GM12801 (cell line): ENCODE results near the gene PRODH2.

Experiments
- TF ChIP-seq, protein P1 (sequence below): IDR thresholded peaks from one replicate; pipeline ENCODE4 v1.5.1; 2011; ENCODE audit warnings: control low read depth; ENCODE audit not compliant: insufficient read length; ENCODE audit errors: extremely low read depth

Gene PRODH2

DNA sequence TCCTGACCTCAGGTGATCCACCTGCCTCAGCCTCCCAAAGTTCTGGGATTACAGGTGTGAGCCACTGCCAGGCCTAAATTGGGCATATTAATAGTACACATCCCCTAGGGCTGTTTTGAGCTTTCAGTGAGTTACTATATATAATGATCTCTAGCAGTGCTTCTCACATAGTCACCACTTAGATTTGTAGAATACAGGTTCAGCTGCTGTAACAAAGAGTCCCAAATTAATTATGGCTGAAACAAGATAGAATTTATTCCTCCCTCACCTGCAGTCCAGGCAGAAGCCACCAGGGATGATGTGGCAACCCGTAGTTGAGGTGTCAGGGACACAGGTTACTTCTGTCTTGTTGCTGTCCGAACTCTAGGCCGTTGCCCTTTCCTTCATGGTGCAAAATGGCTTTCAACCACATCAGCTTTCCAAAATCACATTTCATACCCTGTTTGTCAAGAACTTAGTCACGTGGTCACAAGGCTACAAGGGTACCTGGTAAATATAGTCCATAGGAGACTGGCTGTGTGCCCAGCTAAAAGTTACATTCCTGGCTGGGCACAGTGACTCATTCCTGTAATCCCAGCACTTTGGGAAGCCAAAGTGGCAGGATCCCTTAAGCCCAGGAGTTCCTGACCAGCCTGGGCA lies 51.8 kb downstream of the PRODH2 start:
- TF ChIP-seq, protein P1, sequence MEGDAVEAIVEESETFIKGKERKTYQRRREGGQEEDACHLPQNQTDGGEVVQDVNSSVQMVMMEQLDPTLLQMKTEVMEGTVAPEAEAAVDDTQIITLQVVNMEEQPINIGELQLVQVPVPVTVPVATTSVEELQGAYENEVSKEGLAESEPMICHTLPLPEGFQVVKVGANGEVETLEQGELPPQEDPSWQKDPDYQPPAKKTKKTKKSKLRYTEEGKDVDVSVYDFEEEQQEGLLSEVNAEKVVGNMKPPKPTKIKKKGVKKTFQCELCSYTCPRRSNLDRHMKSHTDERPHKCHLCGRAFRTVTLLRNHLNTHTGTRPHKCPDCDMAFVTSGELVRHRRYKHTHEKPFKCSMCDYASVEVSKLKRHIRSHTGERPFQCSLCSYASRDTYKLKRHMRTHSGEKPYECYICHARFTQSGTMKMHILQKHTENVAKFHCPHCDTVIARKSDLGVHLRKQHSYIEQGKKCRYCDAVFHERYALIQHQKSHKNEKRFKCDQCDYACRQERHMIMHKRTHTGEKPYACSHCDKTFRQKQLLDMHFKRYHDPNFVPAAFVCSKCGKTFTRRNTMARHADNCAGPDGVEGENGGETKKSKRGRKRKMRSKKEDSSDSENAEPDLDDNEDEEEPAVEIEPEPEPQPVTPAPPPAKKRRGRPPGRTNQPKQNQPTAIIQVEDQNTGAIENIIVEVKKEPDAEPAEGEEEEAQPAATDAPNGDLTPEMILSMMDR = no peak

DNA sequence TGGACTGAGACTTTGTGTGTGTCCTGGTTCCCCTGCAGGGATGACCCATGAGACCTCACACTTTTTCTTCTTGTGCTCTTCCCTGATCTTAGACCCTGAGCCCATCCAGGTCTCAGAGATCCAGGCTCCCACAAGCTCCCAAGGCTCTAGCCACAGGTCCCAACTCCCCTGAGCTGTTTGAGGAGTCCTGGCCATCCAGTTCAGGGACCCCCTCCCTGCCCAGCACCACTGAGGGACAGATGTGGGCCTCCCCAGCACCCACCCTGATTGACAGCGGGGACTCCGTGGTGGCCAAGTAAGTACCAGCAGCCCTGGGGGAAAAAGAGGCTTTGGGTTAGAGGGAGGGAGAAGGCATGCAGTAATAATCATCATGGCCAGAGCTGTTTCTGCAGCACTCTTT lies 52.9 kb downstream of the PRODH2 start:
- TF ChIP-seq, protein P1 = no peak

DNA sequence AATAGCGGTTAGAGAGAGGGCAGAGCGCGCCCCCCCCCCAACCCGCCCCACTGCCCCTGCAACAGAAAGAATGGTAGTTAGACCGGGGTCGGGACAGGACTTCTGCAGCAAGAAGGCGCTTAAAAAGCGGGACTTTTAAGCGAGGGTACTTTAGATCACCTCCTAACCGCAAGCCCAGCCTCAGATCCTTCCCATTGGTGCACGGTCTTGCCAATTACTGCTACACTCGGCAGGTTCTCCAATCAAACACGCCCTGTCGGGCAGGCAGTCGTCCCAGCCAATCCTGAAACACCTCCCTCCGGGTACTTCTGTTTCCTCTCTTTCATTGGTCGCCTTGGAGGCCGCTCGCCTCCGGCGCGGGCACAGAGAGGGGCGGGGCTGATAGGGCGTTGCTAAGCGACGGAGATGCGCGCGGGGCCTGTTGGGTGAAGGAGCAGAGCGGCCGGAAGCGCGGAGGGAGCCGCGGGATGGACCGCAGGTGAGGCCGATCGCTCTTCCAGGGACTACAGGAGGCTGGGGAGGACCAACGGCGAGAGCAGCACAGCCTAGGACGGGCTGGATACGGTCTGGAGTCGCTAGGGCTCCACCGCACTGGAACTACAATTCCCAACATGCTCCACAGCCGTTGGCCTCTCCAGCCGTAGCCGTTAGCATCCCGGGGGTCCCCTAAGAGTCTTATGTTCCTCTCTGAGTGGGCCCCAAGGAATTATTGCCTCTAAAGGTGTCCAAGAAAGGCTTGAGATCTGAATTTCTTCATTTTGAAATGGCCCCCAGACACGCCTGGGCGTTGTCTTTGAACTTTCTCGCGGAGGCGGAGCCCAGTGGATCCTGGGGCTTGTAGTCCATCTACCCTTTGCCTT lies 54.7 kb downstream of the PRODH2 start, which contains the start of gene PROSER3:
TSS of gene PROSER3 (plus strand) at position 428 of the 860 bp plus-strand sequence. CDS start at position 468, 40 bp downstream.
- TF ChIP-seq, protein P1 = no peak

DNA sequence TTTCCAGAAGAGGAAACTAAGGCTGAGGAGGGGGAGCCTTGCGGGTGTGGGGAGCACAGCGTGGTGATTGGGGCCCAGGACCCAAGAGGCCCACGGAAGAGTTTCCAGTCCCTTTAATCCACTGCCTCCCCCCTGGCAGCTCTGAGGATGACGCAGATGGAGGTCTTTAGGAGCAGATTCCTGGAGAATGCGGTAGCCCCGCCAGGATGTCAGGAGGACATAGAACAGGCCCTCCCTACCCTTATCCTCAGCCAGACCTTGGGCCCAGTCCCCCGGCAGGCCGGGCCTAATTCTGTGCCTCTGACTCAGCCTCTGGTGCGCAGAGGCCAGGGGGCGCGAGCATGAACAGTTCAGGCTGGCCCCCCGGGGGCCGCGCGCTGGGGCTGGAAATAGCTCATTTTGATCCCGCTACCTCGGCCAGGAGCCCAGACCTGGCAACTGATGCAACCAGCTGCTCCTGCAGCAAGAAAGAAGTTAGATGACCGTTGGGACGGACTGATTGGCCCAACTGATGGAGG lies 55.4 kb downstream of the PRODH2 start:
- TF ChIP-seq, protein P1 = no peak

DNA sequence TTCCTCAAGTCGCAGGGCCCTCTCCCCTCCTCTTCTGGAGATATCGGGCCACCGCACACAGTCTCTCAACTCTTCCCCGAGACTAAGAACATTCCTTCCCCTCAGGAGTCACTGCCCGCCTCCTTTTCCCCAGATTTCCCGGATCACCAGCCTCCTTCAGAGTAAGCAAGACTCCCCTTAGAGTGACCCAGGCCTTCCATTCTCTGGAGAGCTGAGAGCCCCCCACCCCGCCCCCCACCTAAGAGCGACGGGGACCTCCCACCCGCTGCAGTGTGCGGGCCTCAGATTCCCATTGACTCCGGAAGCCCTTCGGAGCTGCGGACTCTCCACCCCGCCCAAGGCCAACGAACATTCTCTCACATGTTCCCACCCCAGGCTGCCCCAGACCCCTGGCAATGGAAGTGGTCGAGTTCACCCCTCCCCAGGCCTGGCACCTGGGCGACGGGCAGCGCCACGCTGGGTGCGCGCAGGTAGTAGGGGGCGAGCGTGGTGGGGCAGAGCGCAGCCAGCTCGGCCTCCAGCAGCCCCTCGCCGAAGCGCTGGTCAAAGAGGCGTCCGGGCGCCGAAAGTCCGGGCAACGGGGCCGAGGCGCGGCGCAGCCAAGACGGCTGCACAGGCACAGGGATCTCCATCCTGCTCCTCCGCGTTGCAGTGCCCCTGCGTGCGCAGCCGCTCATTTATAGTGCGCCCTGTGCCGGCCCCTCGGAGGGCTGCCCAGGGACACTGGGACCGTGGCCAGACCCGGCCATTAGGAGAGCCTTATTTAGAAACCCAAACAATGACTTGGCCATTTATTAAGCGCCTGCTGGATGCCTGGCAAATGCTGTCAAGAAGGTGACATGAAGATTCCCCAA lies 56.0 kb downstream of the PRODH2 start, which contains the start of gene HSPB6:
TSS of gene HSPB6 (minus strand) at position 653 of the 854 bp plus-strand sequence. CDS start at position 632, 21 bp downstream.
- TF ChIP-seq, protein P1 = no peak

DNA sequence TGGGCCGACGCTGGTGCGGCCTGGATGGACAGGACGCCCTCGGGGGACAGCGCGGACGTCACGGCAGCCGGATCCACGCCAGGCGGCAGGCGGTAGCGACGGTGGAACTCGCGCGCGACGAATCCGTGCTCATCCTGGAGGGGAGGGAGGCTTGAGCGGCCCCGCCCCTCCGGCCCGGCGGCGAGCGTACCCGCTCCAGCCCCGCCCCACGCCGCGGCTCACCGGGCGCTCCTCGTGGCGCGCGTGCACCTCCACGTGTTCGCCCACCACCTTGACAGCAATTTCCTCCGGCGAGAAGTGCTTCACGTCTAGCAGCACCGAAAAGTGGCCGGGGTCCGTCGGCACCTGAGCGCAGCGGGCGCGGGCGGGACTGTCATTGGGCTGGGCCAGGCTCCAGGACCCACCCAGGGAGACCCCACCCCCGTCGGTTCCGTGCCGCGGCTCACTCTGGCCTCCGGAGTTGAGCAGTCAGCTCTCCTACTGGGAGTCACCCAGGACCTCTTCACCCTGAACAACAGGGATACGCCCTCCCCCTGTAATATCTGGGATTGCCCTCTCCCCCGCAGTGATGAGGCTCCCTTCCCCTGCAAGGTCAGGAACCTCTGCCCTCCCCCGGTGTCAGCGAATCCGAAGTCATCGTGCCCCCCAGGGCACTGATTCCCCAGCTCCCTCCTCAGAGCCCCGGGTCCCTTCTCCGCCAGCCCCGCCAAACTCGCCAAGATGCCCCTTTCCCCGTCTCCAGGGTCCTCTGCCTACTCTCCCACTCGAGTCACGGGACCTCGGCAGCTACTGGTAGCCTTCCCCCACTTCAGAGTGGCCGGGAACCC lies 56.9 kb downstream of the PRODH2 start:
- TF ChIP-seq, protein P1 = no peak
